RPMI7951 (cell line): ENCODE data around the gene GMEB1. TPM values are rescaled to one million over a fixed set of nuclear protein-coding genes. Genes with fewer than 3 reads are reported as not detected.

Experiments
- DNase-seq: peaks from one replicate; pipeline ENCODE4 v3.0.0-alpha.2; 2012; ENCODE audit warnings: low read depth
- total RNA-seq: library from RNA; depleted of rRNA; stranded (reverse); fragments of >200 nt; shearing (Covaris generic); gene quantifications from 2 replicates; pipeline ENCODE4 v1.2.3, GENCODE V29; 2014; rRNA removed

The GMEB1 gene
- total RNA-seq, 1 experiment from 2014 or later: 8.2 TPM

DNA sequence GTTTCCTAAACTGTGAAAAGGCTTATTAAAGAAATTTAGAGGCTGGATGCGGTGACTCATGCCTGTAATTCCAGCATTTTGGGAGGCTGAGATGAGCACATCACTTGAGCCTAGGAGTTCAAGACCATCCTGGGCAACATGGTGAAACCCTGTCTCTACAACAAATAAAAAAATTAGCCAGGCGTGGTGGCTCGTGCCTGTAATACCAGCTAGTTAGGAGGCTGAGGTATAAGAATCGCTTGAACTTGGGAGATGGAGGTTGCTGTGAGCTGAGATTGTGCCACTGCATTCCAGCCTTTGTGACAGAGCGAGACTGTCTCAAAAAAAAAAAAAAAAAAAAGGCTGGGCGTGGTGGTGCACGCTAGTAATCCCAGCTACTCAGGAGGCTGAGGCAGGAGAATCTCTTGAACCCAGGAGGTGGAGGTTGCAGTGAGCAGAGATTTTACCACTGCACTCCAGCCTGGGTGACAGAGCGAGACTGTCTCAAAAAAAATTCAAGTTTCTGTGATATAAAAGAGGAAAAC is 82.2 kb downstream of the GMEB1 start:
- peak; percentile 34 for DNase-seq

DNA sequence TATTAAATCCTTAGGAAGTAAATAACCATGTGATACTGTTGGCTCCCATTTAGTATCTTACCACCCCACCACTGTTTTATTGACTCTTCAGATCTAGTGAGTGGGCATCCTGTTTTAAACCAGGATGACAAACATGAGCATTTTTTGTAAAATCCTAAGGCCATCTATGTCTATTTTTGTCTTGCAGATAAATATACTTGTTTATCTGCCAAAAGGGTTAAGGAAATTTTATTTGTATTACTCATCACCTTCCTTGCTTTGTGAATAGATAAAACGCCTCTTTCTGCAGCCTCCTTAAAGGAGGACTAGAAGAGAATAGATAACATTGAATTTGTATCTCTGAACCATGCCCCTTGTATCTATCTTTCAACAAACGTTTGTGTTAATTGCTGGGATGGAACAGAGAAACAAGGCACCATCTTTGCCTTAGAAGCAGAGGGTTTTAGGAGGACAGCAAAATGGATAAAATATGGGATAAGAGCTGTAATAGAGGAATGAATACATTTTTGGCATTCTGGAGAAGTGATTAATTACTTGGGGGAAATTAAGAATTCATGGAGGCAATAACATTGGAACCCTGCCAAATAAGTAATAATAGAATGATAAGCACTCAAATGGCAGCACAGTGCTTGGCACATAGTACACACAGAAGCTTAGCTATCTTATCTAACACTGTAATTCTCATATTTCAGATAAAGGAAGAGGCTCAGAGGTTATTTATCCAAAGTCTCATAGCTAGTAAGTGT is 82.9 kb downstream of the GMEB1 start:
- DNase-seq: peak; percentile 73

DNA sequence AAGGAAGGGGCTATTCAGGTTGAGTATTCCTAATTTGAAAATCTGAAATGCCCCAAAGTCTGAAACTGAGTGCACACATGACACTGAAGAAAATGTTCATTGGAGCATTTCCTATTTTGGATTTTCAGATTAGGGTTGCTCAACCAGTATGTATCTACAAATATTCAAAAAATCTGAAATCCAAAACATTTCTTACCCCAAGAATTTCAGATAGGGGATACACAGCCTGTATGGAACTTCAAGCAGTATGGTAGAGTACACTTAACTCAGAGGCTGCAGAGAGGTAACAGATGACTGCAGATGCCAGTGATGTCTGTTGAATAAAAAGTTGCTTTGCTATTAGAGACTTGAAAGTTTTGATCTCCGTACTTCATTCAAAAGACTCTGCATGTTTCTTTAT is 87.1 kb downstream of the GMEB1 start:
- DNase-seq: no peak

DNA sequence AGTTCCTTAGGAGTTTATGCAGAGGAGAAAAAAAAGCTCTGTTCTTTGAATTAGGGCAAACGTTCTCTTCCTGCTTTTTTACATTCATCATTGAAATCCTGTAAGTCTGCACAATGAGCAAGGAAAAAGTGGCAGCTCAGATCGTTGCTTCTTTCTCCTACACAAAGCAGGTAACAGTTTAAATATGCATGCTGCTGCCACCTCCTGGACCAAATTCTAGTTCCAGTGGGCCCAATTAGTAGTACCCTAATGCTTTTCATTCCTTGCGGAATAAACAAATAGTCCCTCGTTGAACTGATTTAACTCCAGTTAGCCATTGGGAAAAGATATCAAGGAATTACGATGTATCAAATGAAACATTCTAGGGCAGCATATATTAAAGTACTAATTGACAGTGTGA is 88.3 kb downstream of the GMEB1 start:
- DNase-seq: no peak

DNA sequence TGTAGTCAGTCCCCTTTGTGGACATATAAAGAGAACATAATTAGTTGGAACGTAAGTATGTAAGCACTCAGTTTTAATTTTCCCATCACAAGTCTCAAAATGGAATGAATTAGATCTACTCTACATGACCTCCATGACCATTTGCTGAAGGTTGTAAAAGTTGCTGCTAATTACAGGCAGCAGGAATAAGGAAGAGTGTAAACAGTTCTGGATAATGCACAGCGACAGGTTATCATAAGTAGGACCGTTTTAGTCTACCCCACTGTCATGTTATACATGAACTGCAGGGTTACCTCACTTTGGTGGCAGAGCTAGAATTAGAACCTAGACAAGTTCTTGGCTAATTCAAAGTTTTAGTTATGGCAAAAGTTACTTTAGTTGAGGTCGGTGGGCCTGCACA is 89.8 kb downstream of the GMEB1 start:
- DNase-seq: no peak

- no peak for DNase-seq
These were observed 90.7 kb downstream of the GMEB1 start for GRCh38 chr1:28759257-28759656.

DNA sequence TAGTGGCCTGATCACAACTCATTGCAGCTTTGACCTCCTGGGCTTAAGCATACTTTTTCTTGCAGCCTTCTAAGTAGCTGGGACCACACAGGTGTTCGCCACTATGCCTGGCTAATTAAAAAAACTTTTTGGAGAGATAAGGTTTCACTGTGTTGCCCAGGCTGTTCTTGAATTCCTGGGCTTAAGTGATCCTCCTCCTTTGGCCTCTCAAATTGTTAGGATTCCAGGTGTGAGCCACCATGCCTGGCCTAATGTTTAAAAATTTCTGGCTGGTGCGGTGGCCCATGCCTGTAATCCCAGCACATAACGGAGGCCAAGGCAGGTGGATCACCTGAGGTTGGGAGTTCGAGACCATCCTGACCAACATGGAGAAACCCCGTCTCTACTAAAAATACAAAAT is 92.6 kb downstream of the GMEB1 start:
- DNase-seq: no peak

DNA sequence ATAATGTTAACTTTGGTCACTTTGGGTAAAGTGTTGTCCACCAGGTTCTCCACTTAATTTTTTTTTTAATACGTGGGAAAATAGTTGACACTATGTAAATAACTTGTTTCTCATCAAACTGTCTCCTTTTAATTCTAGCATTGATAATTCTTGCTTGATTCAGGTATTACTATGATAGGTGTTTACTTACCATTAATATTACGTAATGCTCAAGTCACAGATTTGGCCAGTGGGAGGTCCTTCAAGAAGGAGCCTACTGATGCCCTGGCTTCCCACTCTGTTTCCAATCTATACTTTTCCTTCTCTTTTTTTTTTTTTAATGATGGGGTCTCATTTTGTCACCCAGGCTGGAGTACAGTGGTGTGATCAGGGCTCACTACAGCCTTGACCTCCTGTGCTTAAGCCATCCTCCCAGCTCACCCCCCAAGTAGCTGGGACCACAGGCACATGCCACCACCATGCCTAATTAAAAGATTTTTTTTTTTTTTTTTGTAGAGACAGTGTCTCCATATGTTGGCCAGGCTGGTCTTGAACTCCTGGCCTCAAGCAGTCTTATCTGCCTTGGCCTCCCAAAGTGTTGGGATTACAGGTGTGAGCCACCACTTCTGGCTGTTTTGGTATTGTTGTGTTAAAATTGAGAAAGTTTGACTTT is 98.1 kb downstream of the GMEB1 start:
- no peak for DNase-seq

Other genes starting within 250 kb of the GMEB1 start
- gene RCC1, start 162.7 kb upstream of the GMEB1 start, total RNA-seq: 38.2 and 48.9 TPM in 2 replicates
- 47.1 and 49.5 TPM in 2 replicates for gene TRNAU1AP, start 115.7 kb upstream of the GMEB1 start, total RNA-seq
- 0.96 and 1.9 TPM in 2 replicates for gene RAB42, start 76.5 kb upstream of the GMEB1 start, total RNA-seq
- 47.9 and 58.5 TPM in 2 replicates for gene TAF12, start 25.7 kb upstream of the GMEB1 start, total RNA-seq
- not detected in 2 replicates for gene RNU11, start 20.2 kb upstream of the GMEB1 start, total RNA-seq
- 46.0 and 50.2 TPM in 2 replicates for gene YTHDF2, start 68.2 kb downstream of the GMEB1 start, total RNA-seq
- gene OPRD1, start 143.4 kb downstream of the GMEB1 start, total RNA-seq: 0.96 and 1.5 TPM in 2 replicates
- 12.1 and 12.8 TPM in 2 replicates for gene EPB41, start 245.8 kb downstream of the GMEB1 start, total RNA-seq